SK-N-SH (cell line): ENCODE data around the gene GABRR2.

Experiments
- CTCF ChIP-seq: fragments of 200-600 bp; sonication (generic); IDR thresholded peaks from 2 replicates; pipeline ENCODE4 v1.6.1; 2017; ENCODE audit warnings: antibody characterized with exemption, mild to moderate bottlenecking, moderate library complexity
- EP300 ChIP-seq, 2 experiments: IDR thresholded peaks; 2 replicates each; pipeline versions ENCODE4 v1.4.0 to v1.6.1; 2012; ENCODE audit warnings: borderline replicate concordance in 1 of 2, low read depth in 1 of 2, low read length in 1 of 2
- GABPA ChIP-seq: IDR thresholded peaks from 2 replicates; pipeline ENCODE4 v1.4.0; 2012; ENCODE audit warnings: low read depth, mild to moderate bottlenecking
- GATA2 ChIP-seq: sonication (generic); formaldehyde crosslinking; IDR thresholded peaks from 2 replicates; pipeline ENCODE4 v1.5.0; 2020; ENCODE audit warnings: mild to moderate bottlenecking, missing genetic modification reagents
- NFIC ChIP-seq: IDR thresholded peaks from 2 replicates; pipeline ENCODE4 v1.4.0; 2012; ENCODE audit warnings: borderline replicate concordance
- NRF1 ChIP-seq: IDR thresholded peaks from 2 replicates; pipeline ENCODE4 v1.6.1; 2012; ENCODE audit warnings: low read depth, mild to moderate bottlenecking, low read length
- RCOR1 ChIP-seq: fragments of 150-350 bp; IDR thresholded peaks from 2 replicates; pipeline ENCODE4 v1.6.1; 2017; ENCODE audit warnings: antibody characterized with exemption, low read length
- RFX5 ChIP-seq: IDR thresholded peaks from 2 replicates; pipeline ENCODE4 v1.6.1; 2012; ENCODE audit warnings: mild to moderate bottlenecking, improper control_type of control experiment, low read length
- SIN3A ChIP-seq: IDR thresholded peaks from 2 replicates; pipeline ENCODE4 v1.6.1; 2012; ENCODE audit warnings: low read depth, mild to moderate bottlenecking, low read length, moderate library complexity, borderline replicate concordance
- TEAD4 ChIP-seq: IDR thresholded peaks from 2 replicates; pipeline ENCODE4 v1.4.0; 2012; ENCODE audit warnings: mild to moderate bottlenecking, borderline replicate concordance; ENCODE audit not compliant: insufficient read depth
- USF2 ChIP-seq: fragments of 150-350 bp; IDR thresholded peaks from 2 replicates; pipeline ENCODE4 v1.6.1; 2017; ENCODE audit warnings: antibody characterized with exemption, low read length, low read depth, borderline replicate concordance
- TF ChIP-seq, protein P1 (sequence below): IDR thresholded peaks from 2 replicates; pipeline ENCODE4 v1.4.0; 2012; ENCODE audit warnings: low read depth

DNA sequence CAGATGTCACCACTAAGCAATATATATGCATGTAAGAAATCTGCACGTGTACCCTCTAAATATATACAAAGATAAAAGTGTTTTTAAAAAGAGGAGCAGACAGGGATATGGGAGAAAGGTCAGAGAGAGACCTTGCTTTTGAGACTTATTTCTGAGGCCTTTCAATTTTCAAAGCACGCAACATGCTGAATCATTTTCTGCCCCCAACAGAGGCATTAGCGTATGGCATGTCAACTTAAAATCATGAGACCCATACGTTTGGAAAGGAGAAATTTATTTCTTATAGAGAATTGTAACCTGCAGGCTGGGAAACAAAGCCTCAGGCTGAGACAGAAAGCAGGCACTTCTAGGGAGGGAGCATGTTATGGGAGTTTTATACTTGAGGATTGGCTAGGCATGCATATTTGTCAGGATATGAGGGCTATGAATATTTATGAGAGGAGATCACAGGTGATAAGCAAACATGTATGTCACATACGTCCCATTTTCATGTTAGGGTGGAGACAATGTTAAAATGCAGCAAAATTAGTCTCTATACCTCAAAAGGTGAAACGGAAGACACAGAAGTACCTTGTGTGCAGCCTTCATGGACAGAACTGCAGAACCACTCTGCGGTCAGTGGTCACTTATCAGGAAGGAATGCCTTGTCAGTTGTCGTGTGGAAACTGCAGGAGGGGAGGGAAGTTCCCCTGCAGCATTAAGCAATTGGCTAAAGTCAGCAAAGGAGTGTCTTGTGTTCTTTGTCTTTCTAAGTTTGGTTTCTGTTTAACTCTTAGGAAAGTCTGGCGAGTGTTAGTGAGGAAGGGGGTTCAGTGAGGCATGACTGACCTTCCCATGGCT lies 6.3 kb upstream of the GABRR2 start:
- no peak for TF ChIP-seq RFX5
- TF ChIP-seq CTCF, result no peak
- no peak for TF ChIP-seq USF2
- TF ChIP-seq GATA2 (CRISPR knock-in tag), result no peak
- TF ChIP-seq, protein P1, sequence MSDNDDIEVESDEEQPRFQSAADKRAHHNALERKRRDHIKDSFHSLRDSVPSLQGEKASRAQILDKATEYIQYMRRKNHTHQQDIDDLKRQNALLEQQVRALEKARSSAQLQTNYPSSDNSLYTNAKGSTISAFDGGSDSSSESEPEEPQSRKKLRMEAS, result no peak
- no peak for TF ChIP-seq NRF1
- TF ChIP-seq SIN3A, result no peak
- no peak for TF ChIP-seq RCOR1
- TF ChIP-seq GABPA, result no peak
- TF ChIP-seq NFIC, result no peak
- no peak for TF ChIP-seq TEAD4
- TF ChIP-seq EP300 (IDR thresholded peaks at IDR 0.05; ENCODE audit: borderline replicate concordance in 1 of 2, low read depth in 1 of 2, low read length in 1 of 2), result no peak
